Liver (tissue), 3 donors: ENCODE data around the gene RNF39.

ENCODE experiments used
- GABPA ChIP-seq, 2 donors: IDR thresholded peaks in 1 of 2; conservative IDR thresholded peaks in 1 of 2; 2 replicates each; pipeline ENCODE4 v1.6.1; 2016; ENCODE audit warnings: antibody characterized with exemption in 2 of 2, mild to moderate bottlenecking in 1 of 2, moderate library complexity in 1 of 2
- TF ChIP-seq, protein P1 (sequence below): fragments of 150-350 bp; IDR thresholded peaks from 2 replicates; pipeline ENCODE4 v1.5.1; 2017; ENCODE audit warnings: improper control_type of control experiment, low read depth, low read length; ENCODE audit not compliant: missing input control
- TF ChIP-seq, protein P2 (sequence below): IDR thresholded peaks from 2 replicates; pipeline ENCODE4 v1.6.1; 2016; ENCODE audit warnings: antibody characterized with exemption
- donor health status: healthy.
- donor health status: healthy.

DNA sequence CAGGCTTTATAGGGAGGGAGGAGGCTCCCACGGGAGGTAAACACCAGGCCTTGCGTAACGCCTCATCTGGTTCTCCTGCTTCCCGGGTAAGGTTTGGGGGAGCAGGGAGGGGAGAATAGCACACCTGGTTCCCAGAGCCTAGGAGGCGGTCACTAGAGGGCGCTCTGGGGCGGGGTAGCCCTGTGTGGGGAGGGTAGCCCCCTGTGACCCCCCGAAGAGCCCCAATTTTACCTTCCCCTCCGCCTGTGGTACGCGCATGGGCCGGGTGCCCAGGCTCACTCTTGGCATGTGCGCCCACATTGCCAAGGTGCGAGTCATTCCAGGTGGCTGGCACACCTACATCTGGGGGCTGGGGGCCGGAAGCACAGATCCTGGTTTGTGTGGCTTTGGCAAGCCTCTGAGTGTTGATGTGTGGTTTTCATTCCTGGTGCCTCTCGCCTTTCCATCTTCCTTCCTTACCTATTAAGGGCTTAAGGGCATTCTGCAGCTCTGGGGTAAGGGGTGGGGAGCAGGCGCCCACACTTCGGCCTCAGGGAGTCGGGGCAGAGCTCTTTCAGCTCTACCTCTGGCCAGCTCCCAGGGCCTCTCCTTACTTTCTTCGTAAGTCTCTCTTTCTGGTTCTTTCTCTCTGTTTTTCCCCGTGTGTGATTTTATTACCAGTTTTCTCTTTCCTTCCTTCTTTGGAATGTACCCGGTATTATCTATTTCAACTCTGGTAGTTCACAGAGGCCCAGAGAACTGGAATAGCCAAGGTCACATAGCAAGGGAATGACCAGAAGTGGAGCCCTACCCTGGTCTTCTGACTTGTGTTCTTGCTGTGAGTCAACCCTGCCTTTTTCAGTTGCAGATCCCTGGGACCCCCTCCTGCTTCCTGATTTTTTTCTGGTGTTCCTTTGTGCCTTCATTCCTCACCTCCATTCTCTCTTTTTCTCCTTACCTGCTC lies 492 bp upstream of the RNF39 start:
- TF ChIP-seq, protein P1, sequence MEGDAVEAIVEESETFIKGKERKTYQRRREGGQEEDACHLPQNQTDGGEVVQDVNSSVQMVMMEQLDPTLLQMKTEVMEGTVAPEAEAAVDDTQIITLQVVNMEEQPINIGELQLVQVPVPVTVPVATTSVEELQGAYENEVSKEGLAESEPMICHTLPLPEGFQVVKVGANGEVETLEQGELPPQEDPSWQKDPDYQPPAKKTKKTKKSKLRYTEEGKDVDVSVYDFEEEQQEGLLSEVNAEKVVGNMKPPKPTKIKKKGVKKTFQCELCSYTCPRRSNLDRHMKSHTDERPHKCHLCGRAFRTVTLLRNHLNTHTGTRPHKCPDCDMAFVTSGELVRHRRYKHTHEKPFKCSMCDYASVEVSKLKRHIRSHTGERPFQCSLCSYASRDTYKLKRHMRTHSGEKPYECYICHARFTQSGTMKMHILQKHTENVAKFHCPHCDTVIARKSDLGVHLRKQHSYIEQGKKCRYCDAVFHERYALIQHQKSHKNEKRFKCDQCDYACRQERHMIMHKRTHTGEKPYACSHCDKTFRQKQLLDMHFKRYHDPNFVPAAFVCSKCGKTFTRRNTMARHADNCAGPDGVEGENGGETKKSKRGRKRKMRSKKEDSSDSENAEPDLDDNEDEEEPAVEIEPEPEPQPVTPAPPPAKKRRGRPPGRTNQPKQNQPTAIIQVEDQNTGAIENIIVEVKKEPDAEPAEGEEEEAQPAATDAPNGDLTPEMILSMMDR, result peak; percentile 10
- no peak for TF ChIP-seq GABPA (IDR thresholded peaks at IDR 0.05 in 1 of 2, conservative IDR thresholded peaks at IDR 0.05 in 1 of 2)
- TF ChIP-seq, protein P2, sequence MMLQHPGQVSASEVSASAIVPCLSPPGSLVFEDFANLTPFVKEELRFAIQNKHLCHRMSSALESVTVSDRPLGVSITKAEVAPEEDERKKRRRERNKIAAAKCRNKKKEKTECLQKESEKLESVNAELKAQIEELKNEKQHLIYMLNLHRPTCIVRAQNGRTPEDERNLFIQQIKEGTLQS, result no peak
